HG02610 (cell line): Measurements from ENCODE around the gene VPS36.
"Not testable (repeated sequence)": the region's sequence is repeated elsewhere in the genome, so short reads cannot be mapped to it uniquely, and the experiment has no call there.

Experiments
- ATAC-seq: cut with Tn5 transposase; IDR thresholded peaks from one replicate; pipeline ENCODE4 v1.9.1; 2021; ENCODE audit warnings: mild to moderate bottlenecking, moderate library complexity; ENCODE audit not compliant: unreplicated experiment

VPS36 gene

DNA sequence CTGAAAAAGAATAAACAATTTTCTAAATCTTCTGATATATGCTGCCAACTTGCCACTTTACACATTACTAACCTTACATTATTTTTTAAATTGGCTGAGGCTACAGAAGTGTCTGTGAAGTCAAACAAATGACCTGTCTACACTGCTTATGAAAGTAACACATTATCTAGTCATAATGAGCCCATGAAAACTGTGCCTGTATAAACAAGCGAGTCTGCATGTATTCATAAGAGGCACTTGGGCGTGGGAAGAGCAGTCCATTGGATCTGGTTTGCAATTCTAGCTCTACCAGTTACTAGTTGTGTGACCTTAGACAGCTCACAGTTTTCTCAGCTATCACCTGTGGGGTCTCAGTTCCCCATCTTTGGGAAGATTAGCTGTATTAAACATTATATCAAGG is 3.1 kb downstream of the VPS36 start:
- no peak for ATAC-seq

DNA sequence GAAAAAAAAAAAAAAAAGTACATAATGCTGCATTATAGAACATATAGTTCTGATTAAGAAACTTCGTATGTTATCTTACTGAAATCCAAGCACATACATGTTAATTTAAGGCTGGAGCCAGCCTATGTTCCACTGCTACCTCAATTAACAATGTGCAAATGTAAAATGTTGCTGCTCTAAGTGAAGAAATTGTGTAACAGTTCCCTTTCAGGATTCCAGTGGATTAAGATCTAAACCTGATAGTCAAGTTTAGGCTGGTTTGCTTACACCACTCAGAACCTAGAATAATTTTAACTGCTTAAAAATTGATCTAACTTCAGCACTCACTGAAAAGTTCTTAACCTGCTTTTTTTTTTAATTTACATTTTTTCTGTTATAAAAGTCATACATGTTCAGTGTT is 4.2 kb downstream of the VPS36 start:
- no peak for ATAC-seq

DNA sequence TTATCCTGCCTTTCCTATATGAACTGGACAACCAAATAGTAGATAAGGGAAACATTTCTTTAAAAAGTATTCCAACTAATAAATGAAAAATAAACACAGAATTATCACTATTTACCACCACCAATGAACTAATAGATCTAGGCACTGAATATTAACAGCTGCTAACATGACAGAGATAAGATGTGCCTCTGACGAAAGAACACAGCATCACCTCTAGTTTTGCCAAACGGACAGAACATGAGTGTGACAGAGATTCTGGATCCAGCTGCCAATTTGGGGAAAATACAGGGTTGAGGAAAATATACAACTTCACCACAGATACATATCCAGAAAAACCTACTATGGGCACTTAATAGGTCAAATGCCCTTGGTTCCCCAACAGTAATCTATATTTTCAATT is 18.0 kb downstream of the VPS36 start:
- ATAC-seq, result no peak

DNA sequence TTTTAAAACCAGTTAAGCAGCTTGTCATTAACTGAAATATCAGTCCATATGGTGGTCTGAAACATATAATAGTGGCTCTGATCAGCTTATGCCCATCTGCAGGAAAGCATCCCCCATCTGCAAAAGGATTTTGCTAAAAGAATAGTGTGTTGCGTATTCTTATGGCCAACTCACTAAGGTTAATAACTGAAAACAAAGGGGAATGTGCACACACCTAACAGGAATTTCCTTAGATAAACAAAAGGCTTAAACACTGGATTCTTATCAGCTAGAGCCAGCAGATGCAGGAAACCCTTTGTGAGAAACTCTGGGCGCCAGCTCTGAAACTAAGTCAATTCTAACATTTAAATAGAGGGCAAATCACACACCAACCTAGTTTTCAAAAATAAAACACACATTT is 22.1 kb downstream of the VPS36 start:
- ATAC-seq, result no peak

GRCh38 chr13:52421216-52421615 is 29.2 kb downstream of the VPS36 start:
- ATAC-seq, result no peak

DNA sequence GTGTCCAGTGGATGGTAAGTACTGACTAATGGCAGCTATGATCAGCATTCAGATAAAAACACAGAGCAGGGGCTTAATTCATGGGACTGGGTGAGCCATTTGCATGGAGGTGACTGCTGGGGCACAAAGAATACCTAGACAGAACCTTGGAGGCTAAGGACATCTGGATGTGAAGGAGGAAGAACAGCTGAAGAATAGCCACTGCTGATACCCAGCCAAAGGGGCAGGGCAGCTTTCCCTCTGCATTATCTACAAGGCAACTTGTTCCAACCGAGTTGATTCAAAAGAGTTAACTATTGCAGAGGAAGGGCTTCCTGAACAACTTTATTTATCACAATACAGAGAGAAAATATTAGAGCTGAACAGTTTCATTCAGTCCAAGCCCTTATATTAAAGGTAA is 31.4 kb downstream of the VPS36 start:
- ATAC-seq, result no peak

DNA sequence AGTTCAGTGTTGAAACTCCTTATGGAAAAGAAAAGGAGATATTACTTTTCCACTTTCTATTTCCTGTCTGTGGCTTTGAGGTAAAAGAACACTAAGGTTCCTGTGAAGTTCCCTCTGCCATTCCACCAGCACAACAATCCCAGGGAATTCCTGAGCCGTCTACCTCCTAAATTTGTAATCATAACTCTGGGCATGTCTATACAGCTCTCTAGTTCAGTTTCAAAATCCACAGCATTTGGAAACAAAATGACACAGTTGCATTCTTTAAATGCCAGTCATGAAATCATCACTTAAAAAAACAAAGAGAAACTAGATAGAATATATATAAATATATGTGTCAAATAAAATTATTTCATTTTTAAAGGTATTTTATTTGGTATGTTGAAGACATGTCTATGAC is 35.5 kb downstream of the VPS36 start:
- ATAC-seq, result no peak

GRCh38 chr13:52414051-52414450 is 36.4 kb downstream of the VPS36 start:
- ATAC-seq, result no peak

DNA sequence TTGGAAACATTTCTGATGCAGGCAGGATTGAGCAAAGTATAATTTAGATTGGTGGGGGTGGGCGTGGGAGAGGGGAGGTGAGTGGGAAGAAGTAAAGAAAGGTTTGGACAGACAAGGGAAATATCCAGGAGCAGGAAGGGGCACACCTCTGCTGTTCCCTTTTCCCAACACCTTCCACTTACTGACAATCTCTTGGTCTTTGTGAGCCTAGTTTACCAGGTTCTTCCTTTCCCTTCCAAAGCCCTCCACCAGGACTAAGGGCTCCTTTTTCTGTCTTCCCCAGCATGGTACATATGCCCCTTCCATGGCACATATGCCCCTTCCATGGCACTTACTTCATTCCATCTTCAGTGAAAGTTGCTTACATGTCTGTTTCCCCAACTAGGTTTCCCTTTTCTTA is 38.3 kb downstream of the VPS36 start:
- ATAC-seq, result no peak

- peak; percentile 98 for ATAC-seq
These were observed 38.8 kb downstream of the VPS36 start for GRCh38 chr13:52411629-52412028.

GRCh38 chr13:52408071-52408658 is 42.3 kb downstream of the VPS36 start:
- ATAC-seq, result not testable (repeated sequence)

DNA sequence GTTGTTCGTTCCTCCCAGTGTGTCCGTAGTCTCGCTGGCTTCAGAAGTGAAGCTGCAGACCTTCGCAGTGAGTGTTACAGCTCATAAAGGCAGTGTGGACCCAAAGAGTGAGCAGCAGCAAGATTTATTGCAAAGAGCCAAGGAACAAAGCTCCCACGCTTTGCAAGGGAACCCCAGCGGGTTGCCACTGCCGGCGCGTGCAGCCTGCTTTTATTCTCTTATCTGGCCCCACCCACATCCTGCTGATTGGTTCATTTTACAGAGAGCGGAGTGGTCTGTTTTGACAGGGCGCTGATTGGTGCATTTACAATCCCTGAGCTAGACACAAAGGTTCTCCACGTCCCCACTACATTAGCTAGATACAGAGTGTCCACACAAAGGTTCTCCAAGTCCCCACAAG is 43.0 kb downstream of the VPS36 start:
- ATAC-seq, result not testable (repeated sequence)

- no peak for ATAC-seq
These were observed 43.8 kb downstream of the VPS36 start for GRCh38 chr13:52406629-52407028.

DNA sequence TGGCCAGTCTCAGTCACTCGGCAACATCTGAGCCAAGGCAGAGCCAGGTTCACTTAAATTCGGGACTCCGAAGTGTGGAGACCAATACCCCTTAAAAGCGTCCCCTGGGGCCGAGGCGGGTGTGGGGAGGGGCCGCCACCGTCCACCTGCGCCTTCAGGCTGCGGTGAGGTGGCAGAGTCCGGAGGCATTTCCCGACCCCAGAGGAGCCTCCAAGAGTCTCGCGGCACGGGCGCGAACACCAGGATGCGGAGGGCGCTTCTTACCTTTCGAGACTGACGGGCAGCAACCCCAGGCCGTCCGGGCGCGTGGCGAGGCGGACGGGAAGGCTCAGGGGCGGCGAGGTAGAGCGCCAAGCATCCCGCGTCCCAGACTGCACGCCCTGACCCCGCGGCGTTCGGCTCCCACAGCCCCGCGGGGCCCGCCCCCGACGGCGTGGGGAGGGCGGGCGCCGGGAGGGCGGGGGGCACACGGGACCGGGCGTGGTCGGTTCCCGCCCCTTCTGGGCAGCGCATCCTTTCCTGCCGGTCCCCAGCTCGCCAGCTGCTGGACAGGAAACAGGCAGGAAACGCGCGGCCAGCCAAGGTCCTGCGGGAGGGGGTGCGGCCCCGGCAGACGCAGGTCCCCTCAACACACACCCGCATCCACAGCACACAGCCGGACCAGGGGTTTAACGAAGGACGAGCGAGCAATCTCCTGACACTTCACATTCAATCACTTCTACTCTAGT is 44.5 kb downstream of the VPS36 start, which contains the start of gene THSD1:
Gene THSD1, minus strand, starts transcription at position 406 of the 728 bp plus-strand sequence. CDS start 3,572 bp downstream, outside the sequence.
- ATAC-seq, result peak; percentile 47

- ATAC-seq, result no peak
These were observed 45.1 kb downstream of the VPS36 start for GRCh38 chr13:52405369-52405766.

- ATAC-seq, result no peak
These were observed 50.7 kb downstream of the VPS36 start for GRCh38 chr13:52399708-52400107.

- ATAC-seq, result no peak
These were observed 51.4 kb downstream of the VPS36 start for GRCh38 chr13:52399046-52399445.

DNA sequence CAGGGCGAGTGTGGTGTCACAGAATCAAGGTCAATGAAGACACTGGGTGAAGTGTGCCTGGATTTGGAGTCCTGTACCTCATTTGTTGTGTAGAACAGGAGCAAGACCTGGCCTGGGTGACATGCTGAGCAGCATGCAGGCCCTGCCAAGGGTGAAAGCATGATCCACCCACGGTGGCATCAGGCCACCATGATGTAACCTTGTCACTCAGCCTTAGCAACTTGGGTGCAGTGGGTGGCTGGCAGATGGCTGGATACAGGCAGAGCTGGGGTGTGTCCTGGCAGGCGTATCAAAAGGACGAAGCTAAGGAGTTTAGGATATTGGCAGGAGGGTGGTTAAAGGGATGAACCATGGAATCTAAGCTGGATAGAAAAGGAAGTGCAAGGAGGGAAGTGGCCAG is 54.7 kb downstream of the VPS36 start:
- ATAC-seq, result no peak

DNA sequence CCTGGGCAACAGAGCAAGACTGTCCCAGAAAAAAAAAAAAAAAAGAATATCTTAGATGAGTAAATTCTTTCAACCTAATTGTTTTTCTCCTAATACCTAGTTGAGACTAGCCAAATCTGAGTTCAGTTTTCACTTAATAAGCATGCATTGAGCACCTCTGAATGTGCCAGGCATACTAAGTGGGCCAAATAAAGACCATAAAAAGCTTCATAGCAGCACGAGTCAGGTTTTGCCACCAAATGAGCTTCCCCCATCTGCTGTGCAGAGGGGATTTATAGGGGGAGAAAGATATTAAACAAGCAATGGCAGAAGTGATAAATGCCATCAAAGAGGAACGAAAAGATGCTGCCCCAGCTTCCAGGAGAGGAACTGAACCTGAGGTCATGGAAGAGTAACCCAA is 55.8 kb downstream of the VPS36 start:
- ATAC-seq, result no peak

GRCh38 chr13:52393572-52394357 is 56.7 kb downstream of the VPS36 start:
- no peak for ATAC-seq

- no peak for ATAC-seq
These were observed 62.7 kb downstream of the VPS36 start for GRCh38 chr13:52387721-52388120.

- no peak for ATAC-seq
These were observed 64.6 kb downstream of the VPS36 start for GRCh38 chr13:52385870-52386269.
